ENCODE results near the gene P2RY2. TPM values are rescaled to one million over a fixed set of nuclear protein-coding genes. Genes with fewer than 3 reads are reported as not detected.

The P2RY2 gene
- total RNA-seq, 1 donor from 2014 or later = 3.1 TPM

Other genes starting within 250 kb of the P2RY2 start
- 18.7 TPM for gene FCHSD2, start 76.0 kb upstream of the P2RY2 start, total RNA-seq
- 0.99 TPM for gene P2RY6, start 54.1 kb downstream of the P2RY2 start, total RNA-seq
- gene ARHGEF17, start 90.0 kb downstream of the P2RY2 start, total RNA-seq = 20.9 TPM
- 4.3 TPM for gene RELT, start 158.1 kb downstream of the P2RY2 start, total RNA-seq

Data from skin of body (tissue), 1 donor.